Epithelial cell of proximal tubule (primary cell): ENCODE measurements around the gene CCL20. TPM values are rescaled to one million over a fixed set of nuclear protein-coding genes. Genes with fewer than 3 reads are reported as not detected.
"Not testable (repeated sequence)": the region's sequence is repeated elsewhere in the genome, so short reads cannot be mapped to it uniquely, and the experiment has no call there.

Experiments
- DNase-seq: peaks from one replicate; pipeline ENCODE4 v3.0.0-alpha.2; 2011; ENCODE audit warnings: low read depth
- H3K4me3 ChIP-seq: 2 replicates; pipeline ENCODE4 v1.5.1; 2011; ENCODE audit warnings: low read depth, mild to moderate bottlenecking, low read length
- CTCF ChIP-seq: conservative IDR thresholded peaks from 2 replicates; pipeline ENCODE4 v1.5.1; 2012; ENCODE audit warnings: low read depth, mild to moderate bottlenecking, low read length
- total RNA-seq: library from RNA; depleted of rRNA; stranded (reverse); fragments of >200 nt; gene quantifications from 2 replicates; pipeline ENCODE4 v1.2.3, GENCODE V29; 2015

Gene CCL20
- total RNA-seq, 1 donor from 2014 or later = 1.0 TPM

GRCh38 chr2:227785293-227785692, 28.3 kb upstream of the CCL20 start:
- no peak for TF ChIP-seq CTCF
- H3K4me3 ChIP-seq = no peak overlapping the region
- no peak for DNase-seq

- H3K4me3 ChIP-seq = no peak overlapping the region
- no peak for DNase-seq
- TF ChIP-seq CTCF = no peak
Measured at GRCh38 chr2:227788561-227789018, 25.1 kb upstream of the CCL20 start.

DNA sequence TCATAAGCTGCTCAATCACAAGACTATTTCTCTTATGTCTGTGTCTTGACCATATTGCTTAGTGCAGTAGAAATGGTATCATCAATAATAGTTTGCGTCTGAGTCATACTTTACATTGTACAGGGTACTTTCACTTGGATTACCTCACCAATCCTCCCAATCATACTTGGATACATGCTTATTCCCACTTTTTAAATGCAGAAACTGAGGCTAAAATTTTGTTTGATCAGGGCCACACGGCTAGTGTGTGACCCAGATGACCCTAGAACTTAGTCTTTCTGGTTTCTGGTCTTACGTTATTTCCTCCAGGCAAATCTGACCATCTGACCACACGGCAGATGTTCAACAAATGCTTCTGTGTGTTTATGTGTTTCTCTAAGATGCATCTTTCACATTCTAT, 23.8 kb upstream of the CCL20 start:
- DNase-seq = no peak
- TF ChIP-seq CTCF = no peak
- no peak overlapping the region for H3K4me3 ChIP-seq

- no peak overlapping the region for H3K4me3 ChIP-seq
- DNase-seq = no peak
- no peak for TF ChIP-seq CTCF
Measured at GRCh38 chr2:227793148-227793712, 20.4 kb upstream of the CCL20 start.

DNA sequence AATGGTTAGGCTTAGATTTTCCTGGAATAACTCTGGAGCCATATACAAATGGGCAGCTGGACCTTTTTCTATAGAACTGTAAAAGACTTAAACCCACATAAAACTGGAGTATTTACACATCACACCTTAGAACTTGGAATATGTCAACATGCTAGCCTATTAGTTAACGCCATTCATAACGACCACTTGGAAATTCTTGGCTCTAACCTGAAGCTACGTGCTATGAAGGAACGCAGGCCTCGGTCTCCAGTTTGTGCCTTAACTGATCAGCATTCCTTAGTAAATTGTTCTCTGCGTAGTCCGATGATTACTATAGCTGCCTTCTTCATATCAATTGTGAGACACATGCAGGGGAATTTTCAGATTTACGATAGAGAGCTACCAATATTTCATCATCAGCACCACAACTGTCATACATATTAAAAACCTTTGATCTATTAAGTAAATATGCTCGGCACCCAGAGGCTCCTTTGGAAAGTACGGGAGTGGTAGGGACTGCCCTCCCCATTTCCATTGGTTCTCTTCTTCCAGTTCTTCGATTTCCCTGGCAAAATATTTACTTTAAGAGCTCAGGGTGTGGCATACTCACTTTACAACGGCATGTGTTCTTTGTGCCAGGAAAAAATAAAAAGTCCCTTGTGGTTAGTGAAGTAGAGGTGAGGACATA, 17.5 kb upstream of the CCL20 start:
- DNase-seq = no peak
- no peak overlapping the region for H3K4me3 ChIP-seq
- no peak for TF ChIP-seq CTCF

DNA sequence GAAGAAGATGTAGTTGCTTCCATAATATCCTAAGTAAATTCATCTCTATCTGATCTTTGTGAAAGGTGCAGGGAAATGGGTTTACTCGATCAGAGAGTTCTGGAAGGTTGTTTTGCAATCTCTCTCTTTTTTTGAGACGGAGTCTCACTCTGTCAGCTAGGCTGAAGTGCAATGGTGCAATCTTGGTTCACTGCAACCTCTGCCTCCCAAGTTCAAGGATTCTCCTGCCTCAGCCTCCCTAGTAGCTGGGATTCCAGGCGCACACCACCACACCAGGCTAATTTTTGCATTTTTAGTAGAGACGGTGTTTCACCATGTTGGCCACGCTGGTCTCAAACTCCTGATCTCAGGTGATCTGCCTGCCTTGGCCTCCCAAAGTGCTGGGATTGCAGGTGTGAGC, 16.9 kb upstream of the CCL20 start:
- DNase-seq, H3K4me3 ChIP-seq: not testable (repeated sequence)

GRCh38 chr2:227799202-227799601, 14.4 kb upstream of the CCL20 start:
- no peak for DNase-seq
- TF ChIP-seq CTCF = no peak
- no peak overlapping the region for H3K4me3 ChIP-seq
